ENCODE results near the gene ZER1. TPM values are rescaled to one million over a fixed set of nuclear protein-coding genes. Genes with fewer than 3 reads are reported as not detected.

ZER1 gene
- total RNA-seq, 1 experiment from 2014 or later = 15.2 TPM

DNA sequence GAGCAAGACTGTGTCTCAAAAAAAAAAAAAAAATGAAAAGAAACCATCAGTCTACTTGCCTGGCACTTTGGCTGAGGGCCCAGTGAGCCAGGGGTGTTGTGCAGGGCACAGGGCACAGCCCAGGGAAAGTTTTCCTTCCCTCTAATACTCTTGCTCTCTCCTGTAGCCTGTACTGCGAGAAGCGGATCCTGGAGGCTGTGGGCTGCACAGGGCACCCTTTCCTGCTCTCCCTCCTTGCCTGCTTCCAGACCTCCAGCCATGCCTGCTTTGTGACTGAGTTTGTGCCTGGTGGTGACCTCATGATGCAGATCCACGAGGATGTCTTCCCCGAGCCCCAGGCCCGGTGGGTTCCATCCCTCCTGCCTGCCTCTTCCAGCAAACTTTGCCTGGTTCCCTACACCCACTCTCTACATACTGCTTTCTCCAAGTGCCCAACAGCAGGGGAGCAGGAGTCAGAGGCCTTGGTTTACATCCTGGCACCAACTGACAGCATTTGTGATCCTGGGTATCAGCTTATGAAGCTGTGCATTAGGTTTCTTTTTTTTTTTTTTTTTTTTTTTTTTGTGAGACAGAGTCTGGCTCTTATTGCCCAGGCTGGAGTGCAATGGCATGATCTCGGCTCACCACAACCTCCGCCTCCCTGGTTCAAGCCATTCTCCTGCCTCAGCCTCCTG lies 55.0 kb downstream of the ZER1 start:
- DNase-seq = no peak
- CTCF ChIA-PET = interaction anchor here (0.7 kb wide), 1 partner anchor 725 kb away, joined by 6 read pairs; no protein-coding TSS in a partner anchor
- Mint-ChIP-seq H3K9me3 (ENCODE audit: low read depth, unreplicated experiment) (no peaks in the 10 kb centered on the region), H3K4me1 (ENCODE audit: low read depth, unreplicated experiment) (no peaks in the 10 kb centered on the region), H3K27me3 (ENCODE audit: unreplicated experiment) (no peaks in the 10 kb centered on the region), H3K36me3 (ENCODE audit: insufficient read depth, unreplicated experiment) (peaks cover 11% of the 10 kb centered on the region), H3K4me3 (ENCODE audit: low read depth, unreplicated experiment) (no peak overlapping the region), H3K27ac (ENCODE audit: unreplicated experiment) (no peak overlapping the region)
- intact Hi-C loops (cut with micrococcal nuclease; ENCODE audit: unreplicated experiment) = no loop called here
- BruUV-seq (replicated peaks) = no TSS peak
- TF ChIP-seq CTCF (IDR thresholded peaks at IDR 0.05; ENCODE audit: unreplicated experiment) = no peak

- no peak for TF ChIP-seq CTCF (IDR thresholded peaks at IDR 0.05; ENCODE audit: unreplicated experiment)
Observed at GRCh38 chr9:128715436-128715750, 56.3 kb downstream of the ZER1 start.

GRCh38 chr9:128714586-128715435 lies 56.9 kb downstream of the ZER1 start:
- no peak overlapping the region for H3K4me3 Mint-ChIP-seq (ENCODE audit: low read depth, unreplicated experiment)
- no peak for TF ChIP-seq CTCF (IDR thresholded peaks at IDR 0.05; ENCODE audit: unreplicated experiment)
- CTCF ChIA-PET = no interaction called here
- H3K27ac Mint-ChIP-seq (ENCODE audit: unreplicated experiment) = no peak overlapping the region
- intact Hi-C loops (cut with micrococcal nuclease; ENCODE audit: unreplicated experiment) = no loop called here
- H3K9me3 Mint-ChIP-seq (ENCODE audit: low read depth, unreplicated experiment) = no peaks in the 10 kb centered on the region
- no TSS peak for BruUV-seq (replicated peaks)
- no peak for DNase-seq
- H3K27me3 Mint-ChIP-seq (ENCODE audit: unreplicated experiment) = no peaks in the 10 kb centered on the region
- H3K36me3 Mint-ChIP-seq (ENCODE audit: insufficient read depth, unreplicated experiment) = no peaks in the 10 kb centered on the region
- H3K4me1 Mint-ChIP-seq (ENCODE audit: low read depth, unreplicated experiment) = no peaks in the 10 kb centered on the region

More at GRCh38 chr9:128715436-128715750, 56.3 kb downstream of the ZER1 start:
- Mint-ChIP-seq H3K27ac (ENCODE audit: unreplicated experiment) (no peak overlapping the region), H3K27me3 (ENCODE audit: unreplicated experiment) (no peaks in the 10 kb centered on the region), H3K4me1 (ENCODE audit: low read depth, unreplicated experiment) (no peaks in the 10 kb centered on the region), H3K9me3 (ENCODE audit: low read depth, unreplicated experiment) (no peaks in the 10 kb centered on the region), H3K4me3 (ENCODE audit: low read depth, unreplicated experiment) (no peak overlapping the region), H3K36me3 (ENCODE audit: insufficient read depth, unreplicated experiment) (peaks cover 4% of the 10 kb centered on the region)
- CTCF ChIA-PET = no interaction called here
- DNase-seq = no peak
- intact Hi-C loops (cut with micrococcal nuclease; ENCODE audit: unreplicated experiment) = no loop called here
- BruUV-seq (replicated peaks) = no TSS peak

DNA sequence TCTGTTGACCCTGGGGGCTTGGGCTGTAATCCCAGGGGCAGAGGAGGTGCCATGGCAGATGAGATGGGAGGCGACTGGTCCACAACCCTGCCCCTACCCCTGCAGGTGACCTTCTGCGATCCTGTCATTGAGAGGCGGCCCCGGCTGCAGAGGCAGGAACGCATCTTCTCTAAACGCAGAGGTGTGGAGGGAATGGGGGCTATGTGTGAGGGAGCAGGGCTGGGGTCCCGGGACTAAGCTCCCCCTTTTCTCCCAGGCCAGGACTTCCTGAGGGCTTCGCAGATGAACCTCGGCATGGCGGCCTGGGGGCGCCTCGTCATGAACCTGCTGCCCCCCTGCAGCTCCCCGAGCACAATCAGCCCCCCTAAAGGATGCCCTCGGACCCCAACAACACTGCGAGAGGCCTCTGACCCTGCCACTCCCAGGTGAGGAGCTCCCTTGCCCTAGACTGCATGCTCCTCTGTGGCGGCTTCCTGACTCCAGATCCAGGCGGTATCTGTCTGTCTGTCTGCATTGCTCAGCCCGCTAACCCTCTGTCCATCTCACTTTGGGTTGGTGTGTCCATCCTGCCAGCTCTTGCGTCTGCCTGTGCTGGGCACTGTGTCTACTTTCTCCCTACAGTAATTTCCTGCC lies 57.7 kb downstream of the ZER1 start:
- BruUV-seq (replicated peaks) = no TSS peak

More for the DNA sequence above, 57.7 kb downstream of the ZER1 start:
- intact Hi-C loops (cut with micrococcal nuclease; ENCODE audit: unreplicated experiment) = no loop called here
- no peaks in the 10 kb centered on the region for H3K27me3 Mint-ChIP-seq (ENCODE audit: unreplicated experiment)
- TF ChIP-seq CTCF (IDR thresholded peaks at IDR 0.05; ENCODE audit: unreplicated experiment) = no peak
- no peaks in the 10 kb centered on the region for H3K9me3 Mint-ChIP-seq (ENCODE audit: low read depth, unreplicated experiment)
- H3K36me3 Mint-ChIP-seq (ENCODE audit: insufficient read depth, unreplicated experiment) = no peaks in the 10 kb centered on the region
- no peaks in the 10 kb centered on the region for H3K4me1 Mint-ChIP-seq (ENCODE audit: low read depth, unreplicated experiment)
- no peak overlapping the region for H3K27ac Mint-ChIP-seq (ENCODE audit: unreplicated experiment)
- CTCF ChIA-PET = no interaction called here
- H3K4me3 Mint-ChIP-seq (ENCODE audit: low read depth, unreplicated experiment) = no peak overlapping the region
- no peak for DNase-seq

All from Calu3 (cell line).